Astrocyte of the spinal cord (primary cell): ENCODE data around the gene ELL.

Source experiments
- DNase-seq: peaks from one replicate; pipeline ENCODE4 v3.0.0; 2011; ENCODE audit warnings: low read depth, low spot score
- H3K4me3 ChIP-seq: 2 replicates; pipeline ENCODE4 v1.5.1; 2011; ENCODE audit warnings: low read depth, mild to moderate bottlenecking, low read length, moderate library complexity
- in situ Hi-C: cut with HindIII; loops from 2 replicates; pipeline ENCODE4 v1.10.0; 2017; ENCODE audit warnings: low sequenced_read_pairs
- TF ChIP-seq, protein P1 (sequence below): IDR thresholded peaks from 2 replicates; pipeline ENCODE4 v1.5.1; 2012; ENCODE audit warnings: low read depth, mild to moderate bottlenecking, low read length, inconsistent platforms

The ELL gene

DNA sequence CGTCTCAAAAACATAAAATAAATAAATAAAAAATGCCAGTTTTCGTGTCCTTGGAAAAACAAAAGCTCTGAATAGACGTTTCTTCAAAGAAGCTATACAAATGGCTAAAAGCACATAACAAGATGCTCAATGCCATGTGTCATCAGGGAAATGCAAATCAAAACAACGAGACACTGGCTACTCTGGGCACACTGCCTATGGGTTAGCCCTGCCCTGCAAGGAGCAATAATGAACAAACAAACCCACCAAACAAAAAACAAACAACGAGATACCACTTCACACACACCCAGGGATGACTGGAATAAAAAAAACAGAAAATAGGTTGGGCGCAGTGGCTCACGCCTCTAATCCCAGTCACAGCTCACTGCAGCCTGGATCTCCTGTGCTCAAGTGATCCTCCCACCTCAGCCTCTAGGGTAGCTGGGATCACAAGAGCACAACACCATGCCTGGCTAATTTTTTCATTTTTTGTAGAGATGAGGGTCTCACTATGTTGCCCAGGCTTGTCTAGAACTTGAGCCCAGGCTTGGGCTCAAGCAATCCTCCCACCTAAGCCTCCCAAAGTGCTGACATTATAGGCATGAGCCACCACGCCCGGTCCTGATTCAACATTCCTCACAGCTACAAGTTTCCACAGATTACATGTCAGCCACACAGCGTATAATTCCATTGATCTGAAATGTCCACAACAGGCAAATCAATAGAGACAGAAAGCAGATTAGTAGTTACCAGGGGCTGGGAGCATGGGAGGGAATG, 68.4 kb downstream of the ELL start:
- DNase-seq, result no peak
- TF ChIP-seq, protein P1, sequence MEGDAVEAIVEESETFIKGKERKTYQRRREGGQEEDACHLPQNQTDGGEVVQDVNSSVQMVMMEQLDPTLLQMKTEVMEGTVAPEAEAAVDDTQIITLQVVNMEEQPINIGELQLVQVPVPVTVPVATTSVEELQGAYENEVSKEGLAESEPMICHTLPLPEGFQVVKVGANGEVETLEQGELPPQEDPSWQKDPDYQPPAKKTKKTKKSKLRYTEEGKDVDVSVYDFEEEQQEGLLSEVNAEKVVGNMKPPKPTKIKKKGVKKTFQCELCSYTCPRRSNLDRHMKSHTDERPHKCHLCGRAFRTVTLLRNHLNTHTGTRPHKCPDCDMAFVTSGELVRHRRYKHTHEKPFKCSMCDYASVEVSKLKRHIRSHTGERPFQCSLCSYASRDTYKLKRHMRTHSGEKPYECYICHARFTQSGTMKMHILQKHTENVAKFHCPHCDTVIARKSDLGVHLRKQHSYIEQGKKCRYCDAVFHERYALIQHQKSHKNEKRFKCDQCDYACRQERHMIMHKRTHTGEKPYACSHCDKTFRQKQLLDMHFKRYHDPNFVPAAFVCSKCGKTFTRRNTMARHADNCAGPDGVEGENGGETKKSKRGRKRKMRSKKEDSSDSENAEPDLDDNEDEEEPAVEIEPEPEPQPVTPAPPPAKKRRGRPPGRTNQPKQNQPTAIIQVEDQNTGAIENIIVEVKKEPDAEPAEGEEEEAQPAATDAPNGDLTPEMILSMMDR, result no peak
- in situ Hi-C loops, result no loop called here
- no peak overlapping the region for H3K4me3 ChIP-seq

DNA sequence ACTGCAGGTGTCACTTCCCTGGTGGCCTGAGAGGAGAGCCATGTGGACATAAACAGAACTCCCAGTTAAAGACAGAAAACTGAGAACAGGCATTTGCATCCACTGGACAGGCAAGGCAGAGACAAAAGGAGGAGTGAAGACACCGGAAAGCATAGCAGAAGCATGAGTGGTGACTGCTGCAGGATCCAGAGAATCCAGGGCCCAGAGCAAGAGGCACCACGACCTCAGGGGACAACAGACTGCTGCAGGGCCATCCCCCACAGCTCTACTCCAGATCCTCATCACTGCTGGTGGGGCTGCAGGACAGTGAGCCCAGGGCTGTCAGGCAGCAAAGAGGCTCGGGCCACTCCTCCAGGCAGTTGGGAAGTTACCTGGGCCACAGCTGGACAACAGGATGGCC, 69.5 kb downstream of the ELL start:
- TF ChIP-seq, protein P1, result no peak
- no peak for DNase-seq
- no peak overlapping the region for H3K4me3 ChIP-seq
- in situ Hi-C loops, result no loop called here

DNA sequence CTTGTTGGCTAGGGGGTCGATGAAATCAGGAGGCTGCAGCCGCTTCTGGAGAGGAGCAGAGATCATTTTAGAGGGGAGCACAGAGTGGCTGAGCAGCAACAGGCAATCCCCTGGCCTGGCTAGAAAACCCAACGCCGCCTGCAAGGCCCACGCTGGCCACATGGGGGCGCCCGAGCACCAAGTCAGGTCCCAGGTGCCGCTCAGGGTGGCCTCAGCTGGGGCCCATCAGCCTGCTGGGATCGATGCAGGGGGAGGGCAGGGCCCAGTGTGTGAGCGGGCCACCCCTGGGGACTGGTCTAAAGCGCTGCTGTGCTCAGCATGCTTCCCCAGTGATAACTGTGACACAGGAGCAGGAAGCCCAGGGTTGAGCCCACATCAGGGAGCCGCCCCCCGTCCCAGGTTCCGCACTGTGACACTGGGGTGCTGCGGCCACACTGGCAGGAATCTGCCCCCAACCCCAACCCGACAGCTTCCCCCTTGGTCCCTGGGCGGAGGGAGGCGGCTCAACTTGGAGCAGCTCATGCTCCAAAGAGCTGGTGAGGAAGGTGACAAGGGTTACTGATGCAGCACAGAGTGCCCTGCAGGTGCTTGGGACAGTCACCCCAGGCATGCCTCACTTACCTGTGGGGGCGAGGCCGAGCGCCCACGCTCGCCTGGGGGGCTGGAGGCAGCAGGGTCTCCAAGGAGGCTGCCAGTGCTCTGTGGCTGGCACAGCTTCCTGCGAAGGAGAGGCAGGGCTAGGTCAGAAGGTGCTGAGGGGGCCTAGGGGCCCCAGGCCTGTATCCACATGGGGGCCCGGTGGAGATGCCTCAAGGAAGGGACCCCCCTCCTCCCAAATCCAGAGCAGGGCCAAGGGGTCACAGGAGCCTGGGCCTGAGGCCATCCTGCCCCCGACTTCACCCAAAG, 70.7 kb downstream of the ELL start:
- in situ Hi-C loops, result no loop called here
- TF ChIP-seq, protein P1, result peak; percentile 97
- DNase-seq, result peak; percentile 53
- H3K4me3 ChIP-seq, result no peak overlapping the region

DNA sequence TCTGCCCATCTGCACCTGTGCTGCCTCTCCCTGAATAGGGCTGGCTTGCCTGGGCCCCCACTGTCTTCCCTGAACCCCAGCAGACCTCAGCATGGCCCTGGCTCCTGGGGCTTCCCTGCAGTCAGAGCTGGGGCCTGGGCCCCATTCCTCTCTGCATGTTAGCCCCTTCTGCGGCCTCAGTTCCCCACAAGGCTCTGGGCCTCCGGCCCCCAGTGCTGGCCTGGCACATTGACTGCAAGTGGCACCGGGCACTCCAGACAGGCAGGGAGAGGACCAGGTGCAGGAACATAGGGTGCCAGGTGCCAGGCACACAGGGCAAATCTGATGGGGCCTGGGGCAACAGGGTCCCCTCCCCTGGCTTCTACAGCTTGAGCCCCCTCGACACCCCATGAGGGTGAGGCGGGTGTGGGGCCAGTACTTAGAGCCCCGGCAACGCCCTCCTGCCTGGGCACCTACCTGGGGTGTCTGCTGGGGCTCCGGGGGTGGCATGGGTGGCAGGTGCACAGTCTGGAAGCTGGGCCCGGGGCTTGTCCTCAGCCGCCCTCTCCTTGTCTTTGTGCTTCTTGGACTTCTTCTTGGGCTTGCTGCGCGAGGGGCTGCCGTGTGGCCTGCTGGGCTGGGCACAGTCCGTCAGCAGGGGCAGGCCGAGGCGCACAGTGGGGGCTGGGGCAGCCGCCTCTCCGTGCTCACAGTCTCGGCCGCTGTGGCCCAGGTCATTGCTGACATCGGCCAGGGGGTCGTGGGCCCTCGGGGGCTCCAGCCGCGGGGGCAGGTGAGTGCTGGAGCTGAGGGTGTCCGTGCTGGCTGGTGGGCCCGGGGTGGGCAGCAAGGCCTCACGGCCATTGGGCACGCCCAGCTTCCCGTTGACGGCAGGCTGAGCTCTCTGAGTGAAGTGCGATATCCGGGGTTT, 71.6 kb downstream of the ELL start:
- in situ Hi-C loops, result no loop called here
- TF ChIP-seq, protein P1, result no peak
- H3K4me3 ChIP-seq, result no peak overlapping the region
- no peak for DNase-seq

DNA sequence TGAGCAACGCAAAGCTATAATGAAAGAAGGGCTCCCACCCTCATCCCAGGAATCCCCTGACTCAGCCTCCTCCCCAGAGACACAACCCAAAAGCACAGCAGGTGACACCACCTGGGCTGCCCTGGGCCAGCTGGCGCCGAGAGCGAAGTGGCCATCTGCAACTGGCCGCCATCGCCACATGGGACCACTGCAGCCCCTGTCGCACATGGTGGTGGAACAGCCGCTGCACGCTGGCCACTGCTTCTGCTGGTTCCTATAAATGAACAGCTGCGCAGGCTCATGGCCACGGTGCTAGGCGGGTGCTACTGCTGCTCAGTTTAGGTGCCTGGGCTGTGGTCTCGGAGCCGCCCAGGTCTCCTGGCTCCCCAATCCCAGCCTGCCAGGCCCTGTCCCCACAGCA, 72.3 kb downstream of the ELL start:
- TF ChIP-seq, protein P1, result no peak
- DNase-seq, result no peak
- H3K4me3 ChIP-seq, result no peak overlapping the region
- in situ Hi-C loops, result no loop called here

DNA sequence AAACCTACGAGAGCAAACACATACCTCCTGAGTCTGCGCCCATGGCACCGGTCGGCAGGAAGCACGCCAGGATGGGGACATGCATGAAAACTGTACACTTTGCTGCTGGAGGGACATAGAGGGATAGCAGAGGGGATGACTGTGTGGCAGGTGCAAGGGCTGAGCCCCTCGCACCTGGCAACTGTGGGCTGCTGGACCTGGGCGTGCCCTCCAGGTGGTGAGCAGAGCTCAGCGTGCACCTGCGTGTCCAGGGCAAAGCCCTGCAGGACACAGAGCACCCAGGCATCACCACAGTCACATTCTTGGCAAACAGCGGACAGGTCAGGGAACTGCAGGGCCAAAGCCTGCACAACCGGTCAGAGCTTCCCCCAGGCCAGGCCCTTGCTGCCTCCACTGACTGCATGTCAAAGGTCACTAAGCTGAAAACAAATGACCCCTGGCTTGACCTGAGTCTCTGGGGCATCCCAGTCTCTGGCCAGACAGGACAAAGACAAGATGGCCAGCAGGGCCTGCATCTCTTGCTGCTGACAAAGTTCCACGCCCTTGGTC, 75.0 kb downstream of the ELL start:
- TF ChIP-seq, protein P1, result no peak
- in situ Hi-C loops, result no loop called here

More for the DNA sequence above, 75.0 kb downstream of the ELL start:
- no peak for DNase-seq
- no peak overlapping the region for H3K4me3 ChIP-seq
